DND-41 (cell line): ENCODE results near the gene ZCCHC24.
A peak's percentile ranks its signal among the peaks of the same experiment; 100 is the strongest.

Source experiments
- ATAC-seq: fragments of 200-7000 bp; cut with Tn5 transposase; 3 replicates; pipeline ENCODE4 v1.9.1; 2021; ENCODE audit warnings: low read depth; ENCODE audit not compliant: insufficient read depth
- DNase-seq: peaks from one replicate; pipeline ENCODE4 v3.0.0-alpha.2; 2020
- H2AFZ ChIP-seq: 2 replicates; pipeline ENCODE4 v1.6.0; 2012; ENCODE audit warnings: low read depth, low read length
- H3K27ac ChIP-seq: 2 replicates; pipeline ENCODE4 v1.5.1; 2012; ENCODE audit warnings: low read length, inconsistent platforms
- H3K27me3 ChIP-seq: fragments of 200-600 bp; sonication (generic); 2 replicates; pipeline ENCODE4 v1.6.0; 2012; ENCODE audit warnings: low read length, mild to moderate bottlenecking, inconsistent platforms; ENCODE audit not compliant: insufficient read depth, poor library complexity
- H3K36me3 ChIP-seq: 2 replicates; pipeline ENCODE4 v1.5.1; 2012; ENCODE audit warnings: low read length, inconsistent platforms; ENCODE audit not compliant: insufficient read depth
- H3K4me1 ChIP-seq: 2 replicates; pipeline ENCODE4 v1.5.1; 2012; ENCODE audit warnings: mild to moderate bottlenecking, low read length; ENCODE audit not compliant: insufficient read depth
- H3K4me2 ChIP-seq: 2 replicates; pipeline ENCODE4 v1.6.0; 2012; ENCODE audit warnings: mild to moderate bottlenecking, moderate library complexity, low read length, inconsistent platforms; ENCODE audit not compliant: insufficient read depth
- H3K4me3 ChIP-seq, 2 experiments: fragments of 200-600 bp in 1 of 2; shearing (Covaris generic) in 1 of 2; 2 replicates each; pipeline ENCODE4 v1.5.1; 2012 to 2016; ENCODE audit warnings: inconsistent platforms in 2 of 2, low read length in 2 of 2, mild to moderate bottlenecking in 2 of 2, low read depth in 1 of 2, moderate library complexity in 1 of 2
- H3K79me2 ChIP-seq: 2 replicates; pipeline ENCODE4 v1.6.0; 2012; ENCODE audit warnings: low read length, inconsistent platforms; ENCODE audit not compliant: insufficient read depth
- H3K9ac ChIP-seq: 2 replicates; pipeline ENCODE4 v1.6.0; 2012; ENCODE audit warnings: low read depth, mild to moderate bottlenecking, inconsistent platforms, low read length, moderate library complexity
- H3K9me3 ChIP-seq: 2 replicates; pipeline ENCODE4 v1.5.1; 2012; ENCODE audit warnings: low read length, moderate library complexity, mild to moderate bottlenecking, inconsistent platforms; ENCODE audit not compliant: insufficient read depth, severe bottlenecking
- H4K20me1 ChIP-seq: 2 replicates; pipeline ENCODE4 v1.6.0; 2012; ENCODE audit warnings: low read length; ENCODE audit not compliant: insufficient read depth
- EZH2 ChIP-seq: IDR thresholded peaks from 3 replicates; pipeline ENCODE4 v1.6.1; 2012; ENCODE audit warnings: borderline replicate concordance, low read depth, mild to moderate bottlenecking, moderate library complexity, low read length, inconsistent platforms; ENCODE audit not compliant: severe bottlenecking
- TF ChIP-seq, protein P1 (sequence below): IDR thresholded peaks from 2 replicates; pipeline ENCODE4 v1.5.1; 2012; ENCODE audit warnings: borderline replicate concordance, low read length, moderate library complexity, mild to moderate bottlenecking; ENCODE audit not compliant: poor library complexity, severe bottlenecking; ENCODE audit errors: extremely low read depth

Gene ZCCHC24

DNA sequence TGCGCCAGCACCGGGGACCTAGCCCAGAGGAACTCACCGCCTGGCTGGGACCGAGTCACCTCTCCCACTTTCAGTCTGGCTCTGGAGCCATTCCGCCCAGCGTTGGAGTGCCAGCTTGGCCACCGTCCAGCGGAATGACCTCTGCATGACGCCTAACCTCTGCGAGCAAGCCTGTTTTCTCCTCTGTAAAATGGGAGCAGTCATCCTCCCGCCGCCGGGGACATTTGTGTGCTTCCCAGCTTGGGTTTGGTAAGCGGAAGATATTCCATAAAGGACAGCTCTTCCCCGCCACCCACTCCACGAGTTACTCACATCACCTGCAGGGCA is 1.3 kb upstream of the ZCCHC24 start:
- peaks cover 38% of the 10 kb centered on the region for H3K4me1 ChIP-seq
- no peak overlapping the region for H3K4me3 ChIP-seq
- H3K27ac ChIP-seq, result no peak overlapping the region
- no peaks in the 10 kb centered on the region for H3K36me3 ChIP-seq
- H3K9me3 ChIP-seq, result no peaks in the 10 kb centered on the region
- TF ChIP-seq, protein P1, sequence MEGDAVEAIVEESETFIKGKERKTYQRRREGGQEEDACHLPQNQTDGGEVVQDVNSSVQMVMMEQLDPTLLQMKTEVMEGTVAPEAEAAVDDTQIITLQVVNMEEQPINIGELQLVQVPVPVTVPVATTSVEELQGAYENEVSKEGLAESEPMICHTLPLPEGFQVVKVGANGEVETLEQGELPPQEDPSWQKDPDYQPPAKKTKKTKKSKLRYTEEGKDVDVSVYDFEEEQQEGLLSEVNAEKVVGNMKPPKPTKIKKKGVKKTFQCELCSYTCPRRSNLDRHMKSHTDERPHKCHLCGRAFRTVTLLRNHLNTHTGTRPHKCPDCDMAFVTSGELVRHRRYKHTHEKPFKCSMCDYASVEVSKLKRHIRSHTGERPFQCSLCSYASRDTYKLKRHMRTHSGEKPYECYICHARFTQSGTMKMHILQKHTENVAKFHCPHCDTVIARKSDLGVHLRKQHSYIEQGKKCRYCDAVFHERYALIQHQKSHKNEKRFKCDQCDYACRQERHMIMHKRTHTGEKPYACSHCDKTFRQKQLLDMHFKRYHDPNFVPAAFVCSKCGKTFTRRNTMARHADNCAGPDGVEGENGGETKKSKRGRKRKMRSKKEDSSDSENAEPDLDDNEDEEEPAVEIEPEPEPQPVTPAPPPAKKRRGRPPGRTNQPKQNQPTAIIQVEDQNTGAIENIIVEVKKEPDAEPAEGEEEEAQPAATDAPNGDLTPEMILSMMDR, result no peak
- ATAC-seq (no peak), DNase-seq (no peak)
- peaks cover 40% of the 10 kb centered on the region for H4K20me1 ChIP-seq
- H3K79me2 ChIP-seq, result no peaks in the 10 kb centered on the region
- H3K4me2 ChIP-seq, result peak overlapping the region; percentile 99
- H3K9ac ChIP-seq, result no peak overlapping the region; the same call in 1 of the 2 replicates
- peaks cover 66% of the 10 kb centered on the region for H3K27me3 ChIP-seq
- no peak overlapping the region for H2AFZ ChIP-seq

DNA sequence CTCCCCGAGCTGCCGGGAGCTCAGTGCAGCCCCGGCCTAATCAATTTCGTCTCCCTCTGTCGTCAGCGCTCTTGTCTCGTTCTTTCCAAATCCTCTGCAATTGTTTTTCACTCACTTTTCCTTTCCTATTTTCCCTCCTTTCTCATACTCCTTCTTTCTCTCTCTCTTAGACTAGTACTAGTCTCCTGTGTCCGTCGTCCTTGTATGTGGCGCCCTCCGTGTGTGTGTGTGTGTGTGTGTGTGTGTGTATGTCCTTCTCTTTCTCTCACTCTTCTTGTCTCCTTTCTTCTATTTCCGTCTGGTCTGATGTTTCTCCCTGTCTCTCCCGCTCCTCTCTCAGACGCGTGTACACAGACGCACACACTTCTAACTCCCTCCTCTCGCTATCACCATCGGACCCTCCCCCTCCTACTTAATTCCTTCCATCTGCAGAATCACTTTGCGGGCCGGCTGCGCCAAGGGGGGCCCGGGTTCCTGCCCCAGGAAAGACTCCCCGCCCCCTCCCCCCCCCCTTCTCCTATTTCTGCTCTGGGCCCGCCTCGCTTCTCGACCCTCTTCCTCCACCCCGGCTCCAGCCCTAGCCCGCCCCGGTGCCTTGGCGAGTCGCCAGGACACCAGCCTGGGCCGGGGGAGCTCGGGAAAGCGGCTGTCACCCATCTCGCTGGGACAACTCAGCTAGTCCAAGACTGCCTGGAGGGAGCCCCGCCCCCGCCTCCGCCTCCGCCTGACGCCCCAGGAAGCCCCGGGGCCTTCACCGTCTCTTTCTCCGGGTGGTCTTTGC is 743 bp upstream of the ZCCHC24 start:
- H4K20me1 ChIP-seq, result peaks cover 40% of the 10 kb centered on the region
- peak overlapping the region; percentile 99 for H3K4me2 ChIP-seq
- no peaks in the 10 kb centered on the region for H3K79me2 ChIP-seq
- H3K9me3 ChIP-seq, result no peaks in the 10 kb centered on the region
- ATAC-seq, result peak; percentile 6
- DNase-seq, result peak; percentile 41
- peak overlapping the region; percentile 28; the same call in 1 of the 2 replicates for H2AFZ ChIP-seq
- H3K27me3 ChIP-seq, result peaks cover 64% of the 10 kb centered on the region
- no peaks in the 10 kb centered on the region for H3K36me3 ChIP-seq
- TF ChIP-seq EZH2, result no peak
- TF ChIP-seq, protein P1, result no peak
- H3K4me3 ChIP-seq, result peak overlapping the region in 1 of 2 experiments; percentile 66; a peak in 3 of 4 replicates
- H3K4me1 ChIP-seq, result peaks cover 38% of the 10 kb centered on the region
- no peak overlapping the region for H3K27ac ChIP-seq
- peak overlapping the region; percentile 0; the same call in 1 of the 2 replicates for H3K9ac ChIP-seq

DNA sequence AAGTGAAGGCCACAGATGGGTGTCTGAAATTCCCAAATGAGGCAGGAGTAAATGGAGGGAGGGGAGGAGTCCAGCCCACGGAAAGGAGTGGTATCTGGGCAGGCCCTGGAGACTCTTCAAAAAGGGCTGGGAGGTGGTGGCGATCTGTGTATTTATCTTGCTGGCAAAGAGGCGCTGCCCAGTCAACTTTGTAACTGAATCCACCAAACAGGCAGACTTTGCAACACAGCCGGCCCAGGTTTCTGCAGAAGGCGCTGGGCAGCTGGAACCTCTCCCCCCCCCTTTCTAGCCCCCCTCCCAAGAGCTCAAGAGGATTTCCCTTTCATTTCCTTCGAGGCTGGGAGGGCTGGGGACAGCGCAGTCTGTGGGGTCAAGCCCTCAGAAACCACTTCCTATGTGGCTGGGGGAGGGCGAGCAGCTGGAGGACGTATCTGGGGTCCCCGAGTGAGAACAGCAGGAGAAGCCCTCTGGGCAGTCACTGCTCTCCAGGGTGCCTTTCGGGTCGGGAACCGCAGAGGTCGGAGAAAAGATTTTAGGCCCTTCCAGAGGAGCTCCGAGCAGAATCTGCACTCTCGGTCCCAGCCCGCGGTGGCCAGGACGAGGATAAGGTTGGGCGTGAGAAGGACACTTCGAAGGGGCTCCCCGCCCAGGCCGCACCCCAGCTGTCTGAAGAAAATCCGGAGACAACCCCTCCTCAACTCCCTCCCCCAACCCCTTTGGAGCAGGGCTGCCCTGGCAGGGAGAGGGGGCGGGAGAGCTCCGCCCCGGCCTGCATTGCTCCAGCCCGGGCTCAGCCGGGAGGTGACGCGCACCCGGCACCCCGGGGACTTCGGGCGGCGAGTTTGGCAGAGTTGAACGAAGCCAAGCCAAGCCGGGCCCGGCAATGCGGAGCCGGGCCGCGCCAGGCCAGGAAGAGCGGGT is 965 bp downstream of the ZCCHC24 start:
- DNase-seq (peak; percentile 58), ATAC-seq (peak; percentile 36)
- peaks cover 75% of the 10 kb centered on the region for H3K27me3 ChIP-seq
- H3K4me3 ChIP-seq, result peak overlapping the region; percentile 23 to 66; a peak in 3 of 4 replicates
- peak overlapping the region; percentile 99 for H3K4me2 ChIP-seq
- no peaks in the 10 kb centered on the region for H3K79me2 ChIP-seq
- no peaks in the 10 kb centered on the region for H3K36me3 ChIP-seq
- peaks cover 51% of the 10 kb centered on the region for H4K20me1 ChIP-seq
- H3K9me3 ChIP-seq, result no peaks in the 10 kb centered on the region
- peaks cover 38% of the 10 kb centered on the region for H3K4me1 ChIP-seq
- H2AFZ ChIP-seq, result no peak overlapping the region
- H3K27ac ChIP-seq, result no peak overlapping the region
- H3K9ac ChIP-seq, result peak overlapping the region; percentile 52; the same call in 1 of the 2 replicates
- TF ChIP-seq EZH2, result peak; percentile 56
- TF ChIP-seq, protein P1, result no peak
